ENCODE results near the gene CDK17.

Gene CDK17

GRCh38 chr12:96237465-96238077 is 162.7 kb downstream of the CDK17 start:
- Histone ChIP-seq H3K27me3 (ENCODE audit: insufficient read depth, low read length) (no peaks in the 10 kb centered on the region), H3K36me3 (ENCODE audit: insufficient read depth, low read length) (no peaks in the 10 kb centered on the region), H3K4me1 (ENCODE audit: insufficient read depth, low read length) (peaks cover 16% of the 10 kb centered on the region), H3K4me3 (ENCODE audit: low read length) (no peak overlapping the region), H3K9me3 (ENCODE audit: low read length) (no peaks in the 10 kb centered on the region), H2AFZ (ENCODE audit: low read depth, low read length) (no peak overlapping the region)

GRCh38 chr12:96237035-96237434 is 163.2 kb downstream of the CDK17 start:
- H3K9me3 ChIP-seq (ENCODE audit: low read length), result no peaks in the 10 kb centered on the region
- no peak overlapping the region for H2AFZ ChIP-seq (ENCODE audit: low read depth, low read length)
- H3K4me3 ChIP-seq (ENCODE audit: low read length), result no peak overlapping the region
- H3K36me3 ChIP-seq (ENCODE audit: insufficient read depth, low read length), result no peaks in the 10 kb centered on the region
- peaks cover 16% of the 10 kb centered on the region for H3K4me1 ChIP-seq (ENCODE audit: insufficient read depth, low read length)
- no peaks in the 10 kb centered on the region for H3K27me3 ChIP-seq (ENCODE audit: insufficient read depth, low read length)

- peaks cover 16% of the 10 kb centered on the region for H3K4me1 ChIP-seq (ENCODE audit: insufficient read depth, low read length)
- no peak overlapping the region for H2AFZ ChIP-seq (ENCODE audit: low read depth, low read length)
- no peaks in the 10 kb centered on the region for H3K27me3 ChIP-seq (ENCODE audit: insufficient read depth, low read length)
- no peak overlapping the region for H3K4me3 ChIP-seq (ENCODE audit: low read length)
- no peaks in the 10 kb centered on the region for H3K36me3 ChIP-seq (ENCODE audit: insufficient read depth, low read length)
- H3K9me3 ChIP-seq (ENCODE audit: low read length), result no peaks in the 10 kb centered on the region
Measured at GRCh38 chr12:96236221-96236822, 163.9 kb downstream of the CDK17 start.

- H3K27me3 ChIP-seq (ENCODE audit: insufficient read depth, low read length), result no peaks in the 10 kb centered on the region
- H3K4me1 ChIP-seq (ENCODE audit: insufficient read depth, low read length), result peaks cover 11% of the 10 kb centered on the region
- no peaks in the 10 kb centered on the region for H3K36me3 ChIP-seq (ENCODE audit: insufficient read depth, low read length)
Measured at GRCh38 chr12:96235484-96235826, 164.8 kb downstream of the CDK17 start.

GRCh38 chr12:96234591-96235483 is 165.4 kb downstream of the CDK17 start:
- peaks cover 5% of the 10 kb centered on the region for H3K4me1 ChIP-seq (ENCODE audit: insufficient read depth, low read length)
- H3K4me3 ChIP-seq (ENCODE audit: low read length), result no peak overlapping the region
- no peaks in the 10 kb centered on the region for H3K27me3 ChIP-seq (ENCODE audit: insufficient read depth, low read length)
- H3K36me3 ChIP-seq (ENCODE audit: insufficient read depth, low read length), result no peaks in the 10 kb centered on the region
- no peaks in the 10 kb centered on the region for H3K9me3 ChIP-seq (ENCODE audit: low read length)
- no peak overlapping the region for H2AFZ ChIP-seq (ENCODE audit: low read depth, low read length)

More at GRCh38 chr12:96235484-96235826, 164.8 kb downstream of the CDK17 start:
- H3K4me3 ChIP-seq (ENCODE audit: low read length), result no peak overlapping the region
- H3K9me3 ChIP-seq (ENCODE audit: low read length), result no peaks in the 10 kb centered on the region
- H2AFZ ChIP-seq (ENCODE audit: low read depth, low read length), result no peak overlapping the region

GRCh38 chr12:96233939-96234461 is 166.2 kb downstream of the CDK17 start:
- Histone ChIP-seq H3K4me1 (ENCODE audit: insufficient read depth, low read length) (no peaks in the 10 kb centered on the region), H2AFZ (ENCODE audit: low read depth, low read length) (no peak overlapping the region), H3K4me3 (ENCODE audit: low read length) (no peak overlapping the region), H3K36me3 (ENCODE audit: insufficient read depth, low read length) (no peaks in the 10 kb centered on the region), H3K27me3 (ENCODE audit: insufficient read depth, low read length) (no peaks in the 10 kb centered on the region), H3K9me3 (ENCODE audit: low read length) (no peaks in the 10 kb centered on the region)

- no peak overlapping the region for H3K4me3 ChIP-seq (ENCODE audit: low read length)
- H3K27me3 ChIP-seq (ENCODE audit: insufficient read depth, low read length), result no peaks in the 10 kb centered on the region
- no peaks in the 10 kb centered on the region for H3K36me3 ChIP-seq (ENCODE audit: insufficient read depth, low read length)
- H3K9me3 ChIP-seq (ENCODE audit: low read length), result no peaks in the 10 kb centered on the region
- no peak overlapping the region for H2AFZ ChIP-seq (ENCODE audit: low read depth, low read length)
- H3K4me1 ChIP-seq (ENCODE audit: insufficient read depth, low read length), result no peaks in the 10 kb centered on the region
Measured at GRCh38 chr12:96233168-96233567, 167.1 kb downstream of the CDK17 start.

- Histone ChIP-seq H3K4me1 (ENCODE audit: insufficient read depth, low read length) (no peaks in the 10 kb centered on the region), H3K4me3 (ENCODE audit: low read length) (no peak overlapping the region), H3K27me3 (ENCODE audit: insufficient read depth, low read length) (no peaks in the 10 kb centered on the region), H2AFZ (ENCODE audit: low read depth, low read length) (no peak overlapping the region), H3K36me3 (ENCODE audit: insufficient read depth, low read length) (no peaks in the 10 kb centered on the region), H3K9me3 (ENCODE audit: low read length) (no peaks in the 10 kb centered on the region)
Measured at GRCh38 chr12:96230646-96231045, 169.6 kb downstream of the CDK17 start.

- Histone ChIP-seq H3K4me1 (ENCODE audit: insufficient read depth, low read length) (no peaks in the 10 kb centered on the region), H3K36me3 (ENCODE audit: insufficient read depth, low read length) (no peaks in the 10 kb centered on the region), H3K27me3 (ENCODE audit: insufficient read depth, low read length) (no peaks in the 10 kb centered on the region), H3K4me3 (ENCODE audit: low read length) (no peak overlapping the region), H3K9me3 (ENCODE audit: low read length) (no peaks in the 10 kb centered on the region), H2AFZ (ENCODE audit: low read depth, low read length) (no peak overlapping the region)
Measured at GRCh38 chr12:96228566-96229248, 171.5 kb downstream of the CDK17 start.
